Inflammatory macrophage treated with lipopolysaccharide for 4 hours (primary cell): Measurements from ENCODE around the gene PSORS1C2.
A peak's percentile ranks its signal among the peaks of the same experiment; 100 is the strongest.
"Not testable (repeated sequence)": the region's sequence is repeated elsewhere in the genome, so short reads cannot be mapped to it uniquely, and the experiment has no call there.

Experiments
- DNase-seq: peaks from one replicate; pipeline ENCODE4 v3.0.0-alpha.2; 2020

Gene PSORS1C2

GRCh38 chr6:31165064-31165832 is 26.4 kb upstream of the PSORS1C2 start:
- DNase-seq = not testable (repeated sequence)

GRCh38 chr6:31164475-31165063 is 25.7 kb upstream of the PSORS1C2 start:
- DNase-seq = not testable (repeated sequence)

- no peak for DNase-seq
Measured at GRCh38 chr6:31163922-31164321, 25.1 kb upstream of the PSORS1C2 start.

GRCh38 chr6:31162463-31163165 is 23.7 kb upstream of the PSORS1C2 start:
- no peak for DNase-seq

GRCh38 chr6:31161216-31162126 is 22.6 kb upstream of the PSORS1C2 start:
- DNase-seq = no peak

GRCh38 chr6:31158863-31159855 is 20.3 kb upstream of the PSORS1C2 start:
- no peak for DNase-seq

- peak; percentile 99 for DNase-seq
Measured at GRCh38 chr6:31158140-31158862, 19.4 kb upstream of the PSORS1C2 start, which contains the start of gene TCF19. Gene TCF19 (plus strand): TSS chr6:31158589. CDS start chr6:31159470, 881 bp downstream.

- no peak for DNase-seq
Measured at GRCh38 chr6:31157513-31158139, 18.8 kb upstream of the PSORS1C2 start, which contains the start of gene CCHCR1. Gene CCHCR1 (minus strand): TSS chr6:31157802. CDS start chr6:31157600, 202 bp downstream.

GRCh38 chr6:31156641-31157040 is 17.8 kb upstream of the PSORS1C2 start:
- DNase-seq = no peak

- no peak for DNase-seq
Measured at GRCh38 chr6:31154436-31154835, 15.6 kb upstream of the PSORS1C2 start.

- DNase-seq = no peak
Measured at GRCh38 chr6:31152781-31153180, 13.9 kb upstream of the PSORS1C2 start.

GRCh38 chr6:31149827-31150447 is 11.1 kb upstream of the PSORS1C2 start:
- DNase-seq = no peak

- DNase-seq = no peak
Measured at GRCh38 chr6:31145386-31145785, 6.5 kb upstream of the PSORS1C2 start.

GRCh38 chr6:31144970-31145340 is 6.1 kb upstream of the PSORS1C2 start:
- no peak for DNase-seq

GRCh38 chr6:31144296-31144969 is 5.6 kb upstream of the PSORS1C2 start:
- no peak for DNase-seq

- no peak for DNase-seq
Measured at GRCh38 chr6:31143148-31143547, 4.3 kb upstream of the PSORS1C2 start.

GRCh38 chr6:31142361-31142761 is 3.5 kb upstream of the PSORS1C2 start:
- no peak for DNase-seq

- DNase-seq = no peak
Measured at GRCh38 chr6:31140643-31141042, 1.8 kb upstream of the PSORS1C2 start.

GRCh38 chr6:31139599-31139998 is 733 bp upstream of the PSORS1C2 start:
- DNase-seq = no peak
